GM03348 (cell line): ENCODE data around the gene NPAS1.
A peak's percentile ranks its signal among the peaks of the same experiment; 100 is the strongest.
"Not testable (repeated sequence)": the region's sequence is repeated elsewhere in the genome, so short reads cannot be mapped to it uniquely, and the experiment has no call there.

Source experiments
- DNase-seq: peaks from one replicate; pipeline ENCODE4 v3.0.0; 2012; ENCODE audit warnings: low spot score

The NPAS1 gene

GRCh38 chr19:47047763-47048405 is 28.2 kb downstream of the NPAS1 start:
- DNase-seq, result peak; percentile 98

- peak; percentile 67 for DNase-seq
Observed at GRCh38 chr19:47049307-47049700, 29.7 kb downstream of the NPAS1 start.

DNA sequence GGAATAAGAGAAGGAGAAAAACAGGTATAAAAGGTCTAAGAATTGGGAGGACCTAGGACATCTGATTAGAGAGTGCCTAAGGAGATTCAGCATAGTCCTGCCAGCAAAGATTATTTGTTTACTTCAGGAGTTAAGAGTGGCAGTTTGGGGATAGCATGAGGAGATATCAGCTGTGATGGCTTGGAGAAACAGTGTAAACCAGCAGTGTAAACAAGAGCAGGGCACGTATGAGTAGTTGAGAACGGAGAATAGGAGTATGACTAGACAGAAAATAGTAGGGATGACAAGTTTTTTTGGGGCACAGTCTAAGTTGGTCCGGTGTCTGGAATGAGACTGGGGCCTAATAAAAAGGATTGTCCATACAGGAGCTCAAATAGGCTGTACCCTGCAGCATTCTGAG is 30.9 kb downstream of the NPAS1 start:
- not testable (repeated sequence) for DNase-seq

- DNase-seq, result no peak
Observed at GRCh38 chr19:47056411-47056810, 36.8 kb downstream of the NPAS1 start.

DNA sequence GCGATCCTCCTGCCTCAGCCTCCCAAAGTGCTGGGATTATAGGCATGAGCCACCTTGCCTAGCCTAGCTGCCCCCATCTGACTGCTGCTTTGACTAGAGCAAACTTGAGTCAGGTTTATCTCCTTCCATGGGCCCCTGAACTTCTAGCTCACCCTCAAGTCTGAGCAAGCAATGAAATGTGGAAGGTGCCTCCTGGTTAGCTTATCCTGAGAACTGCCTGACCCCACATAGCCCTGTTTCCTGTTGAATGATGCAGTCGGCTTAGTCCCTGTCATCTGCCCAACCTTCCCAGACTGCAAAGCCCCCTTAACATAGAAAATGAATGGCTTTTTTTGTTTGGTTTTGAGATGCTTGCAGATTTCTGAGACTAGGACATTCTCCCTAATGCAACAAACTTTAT is 37.7 kb downstream of the NPAS1 start:
- DNase-seq, result no peak

DNA sequence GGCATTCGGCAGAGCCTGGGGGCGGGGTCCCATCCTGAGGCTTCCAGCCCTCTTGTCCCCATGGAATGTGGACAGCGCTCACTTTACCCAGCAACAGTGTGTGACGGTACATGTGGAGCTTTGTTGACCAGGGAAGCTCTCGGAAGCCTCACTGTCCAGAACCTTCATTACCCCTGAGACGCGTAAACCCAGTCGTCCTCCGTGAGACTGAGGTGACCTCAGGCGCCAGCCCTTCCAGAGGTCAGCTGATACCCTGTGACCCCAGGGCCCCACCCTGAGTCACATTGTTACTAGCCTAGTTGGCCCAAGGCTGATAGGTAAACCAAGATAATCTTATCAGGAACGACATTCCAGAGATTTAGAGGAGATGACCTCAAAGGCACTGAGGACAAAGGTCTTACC is 39.0 kb downstream of the NPAS1 start:
- DNase-seq, result no peak

- no peak for DNase-seq
Observed at GRCh38 chr19:47063874-47064273, 44.2 kb downstream of the NPAS1 start.

GRCh38 chr19:47065242-47065641 is 45.6 kb downstream of the NPAS1 start:
- DNase-seq, result no peak

GRCh38 chr19:47066376-47067214 is 47.0 kb downstream of the NPAS1 start:
- no peak for DNase-seq

DNA sequence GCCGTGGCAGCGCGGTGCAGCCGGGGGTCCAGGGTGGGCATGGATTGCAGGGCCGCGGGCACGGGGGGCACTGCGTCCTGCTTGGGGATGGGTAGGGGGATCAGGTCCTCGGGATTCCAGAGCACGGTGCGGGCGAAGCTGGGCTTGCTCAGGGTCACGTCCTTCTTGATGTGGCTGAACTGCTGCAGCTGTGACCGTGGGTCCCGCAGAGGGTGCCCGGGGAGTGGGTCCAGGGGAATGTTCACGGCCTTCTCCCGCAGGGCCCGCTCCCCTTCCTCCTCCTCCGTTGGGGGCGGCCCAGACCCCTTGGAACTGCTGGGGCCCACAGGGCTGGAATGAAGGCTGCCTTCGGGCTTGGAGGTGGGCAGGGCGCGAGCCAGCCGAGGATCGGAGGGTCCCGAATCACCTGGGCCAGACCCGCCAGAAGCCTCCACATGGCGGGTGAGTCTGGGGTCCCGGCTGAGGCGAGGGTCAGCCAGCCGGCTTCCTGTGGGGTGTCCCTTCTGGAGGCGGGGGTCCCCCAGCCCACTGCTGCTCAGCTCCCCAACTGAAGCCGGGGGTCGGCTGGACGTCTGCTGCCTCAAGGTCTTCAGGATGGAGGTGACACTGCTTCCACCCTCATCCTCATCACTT is 47.7 kb downstream of the NPAS1 start:
- DNase-seq, result no peak

- DNase-seq, result no peak
Observed at GRCh38 chr19:47068246-47068645, 48.6 kb downstream of the NPAS1 start.

DNA sequence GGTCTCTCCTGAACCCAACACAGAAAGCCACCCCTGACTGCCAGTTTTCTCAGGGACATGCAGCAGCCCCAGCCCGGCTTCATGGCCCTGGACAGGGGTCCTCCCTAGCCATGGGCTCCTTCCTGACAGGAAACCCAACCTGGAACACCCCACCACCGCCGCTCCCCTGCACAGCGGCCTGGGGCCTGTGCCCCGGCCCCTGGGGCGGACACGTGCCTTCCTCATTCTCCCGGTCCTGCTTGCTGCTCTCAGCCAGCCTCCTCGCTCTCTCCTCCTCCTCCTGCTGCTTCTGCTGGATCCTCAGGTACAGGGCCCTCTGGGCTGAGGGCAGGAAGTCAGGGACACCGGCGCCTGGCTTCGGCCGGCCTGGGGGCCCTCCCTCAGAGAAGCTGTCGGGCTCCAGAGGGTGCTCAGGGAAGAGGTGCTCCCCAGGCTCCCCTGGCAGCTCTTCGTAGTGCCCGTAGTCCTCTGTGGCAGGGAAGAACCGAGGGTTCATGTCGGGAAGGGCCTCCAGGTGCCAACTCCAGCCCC is 49.3 kb downstream of the NPAS1 start:
- no peak for DNase-seq

- no peak for DNase-seq
Observed at GRCh38 chr19:47069795-47070194, 50.2 kb downstream of the NPAS1 start.

DNA sequence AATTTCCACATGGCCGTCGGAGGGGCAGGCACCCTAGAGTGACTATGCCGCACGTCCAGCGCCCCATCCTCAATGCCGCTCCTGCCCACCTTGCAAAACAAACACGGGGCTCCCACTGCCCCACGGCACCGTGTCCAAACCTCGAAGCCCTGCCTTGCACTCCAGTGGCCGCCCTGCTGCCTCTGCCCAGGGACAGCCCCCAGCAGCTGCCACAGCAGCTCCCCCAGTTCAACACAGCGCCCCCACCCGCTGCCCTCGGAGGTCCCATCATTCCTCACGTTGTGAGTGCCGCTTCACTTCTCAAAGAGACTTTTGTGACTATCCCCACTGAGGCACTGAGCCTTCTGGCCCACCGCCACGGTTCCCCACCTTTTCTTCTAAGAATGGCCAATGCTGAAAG is 51.1 kb downstream of the NPAS1 start:
- DNase-seq, result no peak

GRCh38 chr19:47071731-47072130 is 52.1 kb downstream of the NPAS1 start:
- no peak for DNase-seq

- DNase-seq, result no peak
Observed at GRCh38 chr19:47072323-47072722, 52.7 kb downstream of the NPAS1 start.

DNA sequence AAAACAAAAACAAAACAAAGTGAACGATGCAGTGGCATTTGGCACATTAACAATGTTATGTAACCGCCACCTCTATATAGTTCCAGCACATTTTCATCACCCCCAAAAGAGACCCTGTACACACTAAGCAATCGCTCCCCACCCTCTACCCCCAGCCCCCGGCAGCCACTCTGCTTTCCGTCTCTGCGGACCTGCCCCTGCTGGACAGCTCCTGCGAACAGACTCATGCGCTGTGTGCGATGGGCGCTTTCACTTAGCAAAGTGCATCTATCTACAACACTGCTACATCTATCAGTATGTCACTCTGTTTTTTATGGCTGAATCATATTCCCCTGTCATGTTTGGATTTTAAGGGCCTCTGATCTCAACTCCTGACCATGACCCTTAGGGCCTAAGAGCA is 53.9 kb downstream of the NPAS1 start:
- DNase-seq, result no peak

DNA sequence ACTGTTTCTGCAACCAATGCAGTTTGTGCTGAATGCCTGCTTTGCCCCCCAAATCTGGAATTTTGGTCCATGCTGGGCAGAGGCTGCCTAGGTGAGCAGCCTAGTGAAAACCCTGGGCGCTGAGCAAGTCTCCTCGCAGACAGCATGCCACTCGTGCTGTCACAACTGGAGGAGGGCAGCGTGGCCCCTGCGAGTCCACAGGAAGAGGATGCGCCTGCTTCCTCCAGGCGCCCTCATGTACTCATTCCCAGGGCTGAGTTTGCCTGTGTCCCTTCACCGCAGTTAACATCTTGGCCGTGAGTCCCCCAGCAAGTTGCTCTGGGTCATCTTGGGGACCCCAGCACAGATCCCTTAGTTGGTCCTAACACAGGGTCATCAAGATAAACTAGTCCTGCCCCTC is 55.0 kb downstream of the NPAS1 start:
- DNase-seq, result no peak

GRCh38 chr19:47075179-47075810 is 55.7 kb downstream of the NPAS1 start:
- no peak for DNase-seq

DNA sequence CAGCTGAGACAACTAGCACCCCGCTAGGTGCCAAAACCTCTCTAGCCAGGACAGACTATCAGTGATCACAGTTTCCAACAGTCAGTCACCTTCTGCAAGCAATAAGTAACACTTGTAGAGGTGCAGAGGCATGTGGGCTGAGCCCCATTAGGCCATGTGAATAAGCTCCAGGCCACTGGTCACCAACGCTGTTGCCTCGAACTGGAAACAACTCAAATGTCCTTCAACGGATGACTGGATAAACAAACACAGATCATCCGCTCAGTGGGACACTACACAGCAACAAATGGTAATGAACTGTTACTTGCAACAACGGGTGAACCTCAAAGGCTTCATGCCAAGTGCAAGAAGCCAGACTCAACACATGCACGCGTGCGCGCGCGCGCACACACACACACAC is 56.3 kb downstream of the NPAS1 start:
- DNase-seq, result no peak

- DNase-seq, result not testable (repeated sequence)
Observed at GRCh38 chr19:47078351-47078750, 58.7 kb downstream of the NPAS1 start.

GRCh38 chr19:47081095-47081494 is 61.5 kb downstream of the NPAS1 start:
- no peak for DNase-seq
